HL-60 (cell line): ENCODE data around the gene GRHL3.

Experiments used
- DNase-seq, 2 experiments: peaks; one replicate each; pipeline ENCODE4 v3.0.0-alpha.2; 2010 to 2020; ENCODE audit warnings: low read depth in 1 of 2, low spot score in 1 of 2
- H3K27ac ChIP-seq: fragments of 250-450 bp; sonication (Bioruptor Pico); replicated peaks from 2 replicates; pipeline ENCODE4 v1.5.1; 2020; ENCODE audit warnings: mild to moderate bottlenecking, moderate library complexity
- H3K27me3 ChIP-seq: fragments of 250-450 bp; sonication (Bioruptor Pico); 2 replicates; pipeline ENCODE4 v1.5.1; 2021; ENCODE audit warnings: mild to moderate bottlenecking, moderate library complexity; ENCODE audit not compliant: insufficient read depth, poor library complexity, severe bottlenecking
- H3K4me3 ChIP-seq: replicated peaks from 2 replicates; pipeline ENCODE4 v1.5.1; 2011; ENCODE audit warnings: mild to moderate bottlenecking, control low read depth, low read length; ENCODE audit not compliant: insufficient read depth
- GABPA ChIP-seq: IDR thresholded peaks from 2 replicates; pipeline ENCODE4 v1.6.1; 2012; ENCODE audit warnings: low read depth
- POLR2AphosphoS5 ChIP-seq: IDR thresholded peaks from 2 replicates; pipeline ENCODE4 v1.6.1; 2012; ENCODE audit warnings: low read depth
- SPI1 ChIP-seq: IDR thresholded peaks from 2 replicates; pipeline ENCODE4 v1.6.1; 2012; ENCODE audit warnings: low read depth, mild to moderate bottlenecking, borderline replicate concordance
- TF ChIP-seq, protein P1 (sequence below): IDR thresholded peaks from one replicate; pipeline ENCODE4 v1.5.1; 2011; ENCODE audit warnings: low read length, control low read depth, inconsistent platforms; ENCODE audit not compliant: insufficient read depth
- TF ChIP-seq, protein P2 (sequence below): IDR thresholded peaks from 2 replicates; pipeline ENCODE4 v1.6.1; 2012; ENCODE audit warnings: low read depth; ENCODE audit not compliant: insufficient replicate concordance

GRHL3 gene

DNA sequence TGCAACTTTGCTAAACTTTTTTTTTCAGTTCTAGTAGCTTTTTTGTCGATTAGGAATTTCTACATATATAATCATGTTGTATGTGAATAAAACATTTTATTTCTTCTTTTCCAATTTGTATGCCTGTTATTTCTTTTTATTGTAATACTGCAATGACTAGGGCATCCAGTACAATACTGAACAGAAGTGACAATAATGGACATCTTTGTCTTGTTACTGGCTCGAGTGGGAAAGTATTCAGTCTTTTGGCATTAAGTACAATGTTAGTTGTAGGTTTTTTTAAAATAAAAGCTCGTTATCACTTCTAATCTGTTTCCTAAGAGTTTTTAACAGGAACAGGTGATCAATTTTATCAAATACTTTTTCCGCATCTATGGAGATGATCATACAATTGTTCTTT lies 84.6 kb downstream of the GRHL3 start:
- no peak for TF ChIP-seq GABPA
- TF ChIP-seq, protein P1, sequence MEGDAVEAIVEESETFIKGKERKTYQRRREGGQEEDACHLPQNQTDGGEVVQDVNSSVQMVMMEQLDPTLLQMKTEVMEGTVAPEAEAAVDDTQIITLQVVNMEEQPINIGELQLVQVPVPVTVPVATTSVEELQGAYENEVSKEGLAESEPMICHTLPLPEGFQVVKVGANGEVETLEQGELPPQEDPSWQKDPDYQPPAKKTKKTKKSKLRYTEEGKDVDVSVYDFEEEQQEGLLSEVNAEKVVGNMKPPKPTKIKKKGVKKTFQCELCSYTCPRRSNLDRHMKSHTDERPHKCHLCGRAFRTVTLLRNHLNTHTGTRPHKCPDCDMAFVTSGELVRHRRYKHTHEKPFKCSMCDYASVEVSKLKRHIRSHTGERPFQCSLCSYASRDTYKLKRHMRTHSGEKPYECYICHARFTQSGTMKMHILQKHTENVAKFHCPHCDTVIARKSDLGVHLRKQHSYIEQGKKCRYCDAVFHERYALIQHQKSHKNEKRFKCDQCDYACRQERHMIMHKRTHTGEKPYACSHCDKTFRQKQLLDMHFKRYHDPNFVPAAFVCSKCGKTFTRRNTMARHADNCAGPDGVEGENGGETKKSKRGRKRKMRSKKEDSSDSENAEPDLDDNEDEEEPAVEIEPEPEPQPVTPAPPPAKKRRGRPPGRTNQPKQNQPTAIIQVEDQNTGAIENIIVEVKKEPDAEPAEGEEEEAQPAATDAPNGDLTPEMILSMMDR = no peak
- no peak for TF ChIP-seq POLR2AphosphoS5
- TF ChIP-seq SPI1 = no peak
- TF ChIP-seq, protein P2, sequence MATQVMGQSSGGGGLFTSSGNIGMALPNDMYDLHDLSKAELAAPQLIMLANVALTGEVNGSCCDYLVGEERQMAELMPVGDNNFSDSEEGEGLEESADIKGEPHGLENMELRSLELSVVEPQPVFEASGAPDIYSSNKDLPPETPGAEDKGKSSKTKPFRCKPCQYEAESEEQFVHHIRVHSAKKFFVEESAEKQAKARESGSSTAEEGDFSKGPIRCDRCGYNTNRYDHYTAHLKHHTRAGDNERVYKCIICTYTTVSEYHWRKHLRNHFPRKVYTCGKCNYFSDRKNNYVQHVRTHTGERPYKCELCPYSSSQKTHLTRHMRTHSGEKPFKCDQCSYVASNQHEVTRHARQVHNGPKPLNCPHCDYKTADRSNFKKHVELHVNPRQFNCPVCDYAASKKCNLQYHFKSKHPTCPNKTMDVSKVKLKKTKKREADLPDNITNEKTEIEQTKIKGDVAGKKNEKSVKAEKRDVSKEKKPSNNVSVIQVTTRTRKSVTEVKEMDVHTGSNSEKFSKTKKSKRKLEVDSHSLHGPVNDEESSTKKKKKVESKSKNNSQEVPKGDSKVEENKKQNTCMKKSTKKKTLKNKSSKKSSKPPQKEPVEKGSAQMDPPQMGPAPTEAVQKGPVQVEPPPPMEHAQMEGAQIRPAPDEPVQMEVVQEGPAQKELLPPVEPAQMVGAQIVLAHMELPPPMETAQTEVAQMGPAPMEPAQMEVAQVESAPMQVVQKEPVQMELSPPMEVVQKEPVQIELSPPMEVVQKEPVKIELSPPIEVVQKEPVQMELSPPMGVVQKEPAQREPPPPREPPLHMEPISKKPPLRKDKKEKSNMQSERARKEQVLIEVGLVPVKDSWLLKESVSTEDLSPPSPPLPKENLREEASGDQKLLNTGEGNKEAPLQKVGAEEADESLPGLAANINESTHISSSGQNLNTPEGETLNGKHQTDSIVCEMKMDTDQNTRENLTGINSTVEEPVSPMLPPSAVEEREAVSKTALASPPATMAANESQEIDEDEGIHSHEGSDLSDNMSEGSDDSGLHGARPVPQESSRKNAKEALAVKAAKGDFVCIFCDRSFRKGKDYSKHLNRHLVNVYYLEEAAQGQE = no peak
- H3K4me3 ChIP-seq = no peak overlapping the region
- DNase-seq = no peak
- no peaks in the 10 kb centered on the region for H3K27me3 ChIP-seq
- no peak overlapping the region for H3K27ac ChIP-seq
